HG02623 (cell line): Measurements from ENCODE around the gene TMEM176B.

Experiments
- ATAC-seq: cut with Tn5 transposase; IDR thresholded peaks from one replicate; pipeline ENCODE4 v1.9.1; 2021; ENCODE audit warnings: moderate library complexity; ENCODE audit not compliant: unreplicated experiment

Gene TMEM176B

DNA sequence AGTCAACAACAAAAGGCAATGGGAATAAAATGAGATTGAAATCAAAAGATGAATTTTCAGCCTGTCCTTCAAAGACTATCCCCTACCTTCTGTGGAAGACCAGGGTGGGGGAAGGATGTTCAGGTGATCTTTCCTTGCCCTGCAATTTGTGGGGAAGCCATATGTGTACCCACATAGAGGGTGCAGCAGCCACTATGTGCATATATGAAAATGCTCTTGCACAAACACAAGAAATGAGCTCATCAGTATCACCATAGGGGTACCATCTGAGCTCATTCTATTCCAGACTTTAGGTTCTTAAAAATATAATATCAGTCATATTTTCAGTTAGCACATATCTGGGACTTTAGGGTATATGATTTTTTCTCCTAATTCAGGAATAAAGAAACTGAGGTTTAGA lies 45.2 kb downstream of the TMEM176B start:
- no peak for ATAC-seq

DNA sequence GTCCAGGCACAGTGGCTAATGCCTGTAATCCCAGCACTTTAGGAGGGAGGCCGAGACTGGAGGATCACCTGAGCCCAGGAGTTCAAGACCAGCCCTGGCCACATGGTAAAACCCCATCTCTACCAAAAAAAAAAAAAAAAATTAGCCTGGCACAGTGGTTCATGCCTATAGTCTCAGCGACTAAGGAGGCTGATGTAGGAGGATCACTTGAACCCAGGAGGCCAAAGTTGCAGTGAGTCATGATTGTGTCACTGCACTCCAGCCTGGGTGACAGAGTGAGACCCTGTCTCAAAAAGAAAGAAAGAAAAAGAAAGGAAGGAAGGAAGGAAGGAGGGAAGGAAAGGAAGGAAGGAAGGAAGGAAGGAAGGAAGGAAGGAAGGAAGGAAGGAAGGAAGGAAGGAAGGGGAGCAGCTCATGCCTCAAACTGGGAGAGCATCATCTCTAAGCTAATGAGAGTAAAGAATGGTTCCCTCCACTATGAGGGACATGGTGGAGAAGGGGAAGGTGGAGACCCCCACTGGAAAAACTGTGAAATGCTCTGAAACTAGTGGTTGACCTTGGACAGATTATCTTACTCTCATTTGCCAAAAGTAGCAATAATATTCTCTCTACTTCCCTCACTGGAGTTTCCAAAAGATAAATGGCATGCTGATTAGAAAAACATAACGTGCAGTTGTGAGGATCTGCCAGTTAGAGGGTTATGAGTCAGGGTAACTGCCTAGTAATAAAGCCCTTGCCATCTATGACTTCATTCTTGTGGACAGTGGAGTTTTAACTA lies 46.1 kb downstream of the TMEM176B start:
- no peak for ATAC-seq

DNA sequence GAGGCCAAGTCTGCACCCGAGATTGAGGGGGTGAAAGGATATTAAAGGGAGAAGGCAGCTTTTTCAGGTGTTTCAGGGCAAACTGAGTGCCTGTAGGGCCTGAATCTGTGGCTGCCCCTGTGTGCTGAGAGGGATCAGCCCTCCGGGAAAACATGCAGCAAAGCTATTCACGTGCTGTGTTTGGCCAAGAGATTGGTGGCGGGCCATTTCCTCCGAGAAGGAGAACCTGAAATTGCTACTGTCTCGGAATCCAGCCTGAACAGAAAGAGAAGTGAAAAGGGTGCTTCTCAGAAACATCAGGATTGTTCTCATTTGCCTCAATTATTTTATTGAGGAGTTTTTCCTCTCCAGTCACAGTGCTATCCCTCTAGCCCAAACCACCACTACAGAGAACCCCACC lies 46.9 kb downstream of the TMEM176B start:
- no peak for ATAC-seq

DNA sequence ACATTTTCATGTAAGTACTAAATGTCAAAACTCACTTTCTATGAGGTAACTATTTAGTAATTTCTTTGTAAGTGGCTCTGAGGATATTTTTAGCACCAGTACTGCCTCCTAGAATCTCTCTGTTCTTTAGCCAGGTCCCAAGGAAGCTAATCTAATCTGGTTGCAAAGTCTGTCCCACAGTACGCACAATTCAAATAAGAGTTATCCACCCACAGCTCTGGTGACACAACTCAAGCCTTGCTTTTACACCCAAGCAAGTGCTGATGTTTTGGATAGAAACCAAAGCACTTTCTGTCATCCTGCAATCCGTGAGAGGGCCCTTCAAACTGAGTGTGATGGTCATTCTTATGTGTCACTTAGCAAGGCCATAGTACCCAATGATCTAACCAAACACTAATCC lies 48.5 kb downstream of the TMEM176B start:
- no peak for ATAC-seq

DNA sequence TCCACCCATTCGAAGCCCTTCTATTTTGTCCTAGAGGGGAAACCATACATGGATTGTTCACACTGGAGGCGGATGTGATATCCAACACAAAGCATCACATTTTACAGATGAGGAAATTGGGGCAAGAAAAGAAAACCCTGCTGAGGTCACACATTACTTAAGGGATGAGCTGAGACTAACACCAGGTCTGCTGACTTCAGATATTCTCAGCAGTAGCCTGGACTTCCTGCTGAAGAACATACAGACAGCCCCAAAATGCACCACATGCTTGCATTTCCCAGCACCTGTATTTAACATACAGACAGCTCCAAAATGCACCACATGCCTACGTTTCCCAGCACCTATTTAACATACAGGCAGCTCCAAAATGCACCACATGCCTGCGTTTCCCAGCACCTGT lies 51.8 kb downstream of the TMEM176B start:
- no peak for ATAC-seq

DNA sequence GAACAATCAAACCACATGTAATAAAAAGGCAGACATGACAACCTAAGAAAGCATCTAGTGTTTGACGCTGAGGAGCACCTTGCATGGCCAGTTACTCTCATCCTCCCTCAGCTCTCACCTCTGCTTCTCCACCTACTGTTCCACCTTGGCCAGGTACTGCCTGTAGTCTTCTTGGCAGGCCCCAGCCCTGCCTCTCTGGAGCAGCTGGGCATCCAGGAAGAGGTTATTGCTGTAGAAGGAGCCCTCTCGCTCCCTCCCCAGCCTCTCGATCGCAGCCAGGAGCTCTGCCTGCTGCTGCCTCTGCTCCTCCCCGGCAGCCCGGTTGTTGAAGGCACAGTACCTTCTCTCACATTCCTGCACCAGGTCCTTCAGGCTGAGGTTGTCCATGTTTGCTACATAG lies 53.2 kb downstream of the TMEM176B start:
- ATAC-seq: no peak

GRCh38 chr7:150745876-150746275 lies 54.3 kb downstream of the TMEM176B start:
- ATAC-seq: no peak

DNA sequence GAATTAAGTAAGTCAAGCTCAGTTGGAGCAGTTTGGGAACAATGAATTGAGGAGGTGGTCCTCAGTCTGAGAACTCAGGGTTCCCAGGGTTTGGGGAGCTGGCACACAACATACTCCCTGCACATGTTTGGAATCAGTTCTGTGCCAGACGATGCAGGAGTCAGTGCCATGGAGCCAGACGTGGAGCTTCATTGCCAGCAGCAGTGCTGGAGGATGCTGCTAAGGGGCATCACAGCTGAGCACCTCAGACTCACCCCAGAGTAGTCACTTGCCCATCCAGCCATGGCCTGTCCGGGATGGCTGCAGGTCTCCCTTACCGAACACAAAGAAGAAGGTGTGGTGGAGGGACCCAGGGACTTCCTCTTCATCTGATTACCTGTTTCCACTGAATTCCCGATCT lies 55.1 kb downstream of the TMEM176B start:
- ATAC-seq: no peak

DNA sequence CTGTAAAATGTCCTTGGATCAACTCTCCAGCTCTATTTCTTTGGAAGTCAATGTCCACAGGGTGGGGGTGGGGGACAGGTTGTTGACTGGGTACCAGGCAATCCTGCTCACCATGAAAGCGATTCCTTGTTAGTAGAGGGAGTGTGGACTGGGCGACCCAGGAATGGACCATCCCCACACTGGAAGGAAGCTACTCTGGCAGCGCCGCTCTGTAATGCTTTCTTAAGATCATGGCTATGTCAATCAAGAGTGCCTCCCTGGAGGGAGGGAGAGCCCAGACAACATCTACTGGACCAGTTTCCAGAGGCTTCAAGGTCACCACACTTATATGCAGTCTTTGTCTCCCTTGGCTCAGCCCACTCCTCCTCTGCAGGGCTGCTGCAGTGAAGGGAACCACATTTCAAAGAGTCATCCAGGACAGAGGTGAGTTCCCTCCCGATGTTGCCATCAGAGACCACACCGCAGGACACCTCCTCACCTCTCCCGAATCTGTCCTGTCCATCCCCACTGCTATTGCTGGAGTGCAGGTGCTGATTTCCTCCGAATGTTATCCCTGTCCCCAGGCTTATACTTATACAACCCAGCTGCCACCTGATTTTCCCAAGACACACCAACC lies 56.0 kb downstream of the TMEM176B start:
- ATAC-seq: no peak

GRCh38 chr7:150742286-150742968 lies 57.7 kb downstream of the TMEM176B start:
- no peak for ATAC-seq
